Mesenchymal stem cell (in vitro differentiated cells and primary cell): ENCODE results near the gene PATL1. TPM values are rescaled to one million over a fixed set of nuclear protein-coding genes. Genes with fewer than 3 reads are reported as not detected.

Experiments used
- DNase-seq: peaks from one replicate; pipeline ENCODE4 v3.0.0-alpha.2; 2013
- H2AFZ ChIP-seq: one replicate; pipeline ENCODE4 v1.6.1; 2013; ENCODE audit warnings: low read depth, mild to moderate bottlenecking, control low read depth, inconsistent platforms, low read length, moderate library complexity
- H2AK5ac ChIP-seq: 2 replicates; pipeline ENCODE4 v1.6.1; 2013; ENCODE audit warnings: low read length, moderate library complexity, mild to moderate bottlenecking, inconsistent platforms; ENCODE audit not compliant: severe bottlenecking
- H2BK120ac ChIP-seq: one replicate; pipeline ENCODE4 v1.6.1; 2013; ENCODE audit warnings: low read depth, mild to moderate bottlenecking, inconsistent platforms, low read length, moderate library complexity
- H2BK12ac ChIP-seq, 2 experiments: one replicate each; pipeline ENCODE4 v1.6.1; 2013; ENCODE audit warnings: inconsistent platforms in 2 of 2, low read length in 2 of 2, mild to moderate bottlenecking in 2 of 2, moderate library complexity in 2 of 2, control low read depth in 1 of 2
- H2BK15ac ChIP-seq: one replicate; pipeline ENCODE4 v1.6.1; 2013; ENCODE audit warnings: mild to moderate bottlenecking, low read depth, inconsistent platforms; ENCODE audit not compliant: poor library complexity, severe bottlenecking
- H2BK5ac ChIP-seq: 2 replicates; pipeline ENCODE4 v1.6.1; 2013; ENCODE audit warnings: low read depth, mild to moderate bottlenecking, low read length, control low read depth, inconsistent platforms; ENCODE audit not compliant: poor library complexity, severe bottlenecking
- H3K14ac ChIP-seq, 2 experiments: one replicate each; pipeline ENCODE4 v1.6.1; 2013; ENCODE audit warnings: inconsistent platforms in 2 of 2, low read length in 2 of 2, control low read depth in 1 of 2, mild to moderate bottlenecking in 1 of 2, moderate library complexity in 1 of 2
- H3K18ac ChIP-seq, 2 experiments: one replicate each; pipeline ENCODE4 v1.6.1; 2013; ENCODE audit warnings: inconsistent platforms in 2 of 2, low read length in 2 of 2, control low read depth in 1 of 2, low read depth in 1 of 2, mild to moderate bottlenecking in 1 of 2
- H3K23ac ChIP-seq, 2 experiments: one replicate each; pipeline ENCODE4 v1.6.1; 2013; ENCODE audit warnings: inconsistent platforms in 2 of 2, low read length in 2 of 2, mild to moderate bottlenecking in 2 of 2, moderate library complexity in 2 of 2, control low read depth in 1 of 2
- H3K27ac ChIP-seq: 2 replicates; pipeline ENCODE4 v1.5.1; 2013; ENCODE audit warnings: mild to moderate bottlenecking, moderate library complexity, low read length, control low read depth, inconsistent platforms; ENCODE audit not compliant: poor library complexity, severe bottlenecking
- H3K27me3 ChIP-seq, 2 experiments: 2 replicates each; pipeline versions ENCODE4 v1.6.1 to v1.7.0; 2013; ENCODE audit warnings: low read length in 2 of 2, mild to moderate bottlenecking in 2 of 2, moderate library complexity in 2 of 2, control low read depth in 1 of 2, inconsistent platforms in 1 of 2; ENCODE audit not compliant: control insufficient read depth in 1 of 2, insufficient read depth in 1 of 2
- H3K36me3 ChIP-seq, 2 experiments: 2 replicates each; pipeline versions ENCODE4 v1.6.1 to v1.7.0; 2013; ENCODE audit warnings: low read length in 2 of 2, control low read depth in 1 of 2, inconsistent platforms in 1 of 2, low read depth in 1 of 2, mild to moderate bottlenecking in 1 of 2; ENCODE audit not compliant: insufficient read depth in 2 of 2, control insufficient read depth in 1 of 2
- H3K4ac ChIP-seq, 2 experiments: one replicate each; pipeline ENCODE4 v1.6.1; 2013; ENCODE audit warnings: inconsistent platforms in 2 of 2, low read length in 2 of 2, mild to moderate bottlenecking in 2 of 2, moderate library complexity in 2 of 2, control low read depth in 1 of 2, low read depth in 1 of 2
- H3K4me1 ChIP-seq: 2 replicates; pipeline ENCODE4 v1.6.1; 2013; ENCODE audit warnings: low read depth, low read length, control low read depth; ENCODE audit not compliant: control insufficient read depth, insufficient read depth
- H3K4me2 ChIP-seq: 2 replicates; pipeline ENCODE4 v1.6.1; 2013; ENCODE audit warnings: low read length, mild to moderate bottlenecking, inconsistent platforms; ENCODE audit not compliant: poor library complexity, severe bottlenecking
- H3K4me3 ChIP-seq, 2 experiments: 2 replicates each; pipeline versions ENCODE4 v1.5.1 to v1.7.0; 2013; ENCODE audit warnings: low read length in 2 of 2, mild to moderate bottlenecking in 2 of 2, control low read depth in 1 of 2, low read depth in 1 of 2; ENCODE audit not compliant: insufficient read depth in 1 of 2
- H3K79me1 ChIP-seq: replicated peaks from 2 replicates; pipeline ENCODE4 v1.6.1; 2013; ENCODE audit warnings: mild to moderate bottlenecking, control low read depth, low read length, inconsistent platforms; ENCODE audit not compliant: poor library complexity, severe bottlenecking
- H3K9ac ChIP-seq: 2 replicates; pipeline ENCODE4 v1.7.0; 2013; ENCODE audit warnings: mild to moderate bottlenecking, low read length, moderate library complexity
- H3K9me3 ChIP-seq: 2 replicates; pipeline ENCODE4 v1.7.0; 2013; ENCODE audit warnings: mild to moderate bottlenecking, low read length; ENCODE audit not compliant: control insufficient read depth
- H4K8ac ChIP-seq: one replicate; pipeline ENCODE4 v1.6.1; 2013; ENCODE audit warnings: inconsistent platforms, mild to moderate bottlenecking, low read length, moderate library complexity
- H4K91ac ChIP-seq: one replicate; pipeline ENCODE4 v1.6.1; 2013; ENCODE audit warnings: mild to moderate bottlenecking, low read length, inconsistent platforms
- WGBS: methylation state at CpG from one replicate; pipeline ENCODE4 v1.1.7; 2013; ENCODE audit warnings: mixed read lengths; 5-methylcytosine and 5-hydroxymethylcytosine counted together
- small RNA-seq: library from polyadenylated mRNA; stranded (forward); fragments of <200 nt; extraction: miRNeasy Mini kit (QIAGEN cat#:217004); gene quantifications from one replicate; pipeline ENCODE3, GENCODE V24; 2013; ENCODE audit warnings: low read depth

The PATL1 gene

GRCh38 chr11:59600234-59600633 is 68.6 kb downstream of the PATL1 start:
- no peak for DNase-seq
- H2BK15ac ChIP-seq: no peak overlapping the region
- H3K4ac ChIP-seq: no peak overlapping the region
- no peak overlapping the region for H2BK120ac ChIP-seq
- H2AK5ac ChIP-seq: no peak overlapping the region
- no peak overlapping the region for H3K23ac ChIP-seq
- no peak overlapping the region for H4K8ac ChIP-seq
- H4K91ac ChIP-seq: no peak overlapping the region
- no peaks in the 10 kb centered on the region for H3K9me3 ChIP-seq
- H2AFZ ChIP-seq: no peak overlapping the region
- H2BK12ac ChIP-seq: no peak overlapping the region
- no peak overlapping the region for H2BK5ac ChIP-seq
- H3K9ac ChIP-seq: no peak overlapping the region
- H3K18ac ChIP-seq: no peak overlapping the region
- peaks cover 43% of the 10 kb centered on the region for H3K79me1 ChIP-seq
- WGBS: 100% methylated on average over 2 of the region's 2 CpGs
- H3K27me3 ChIP-seq: no peaks in the 10 kb centered on the region
- no peak overlapping the region for H3K27ac ChIP-seq
- no peak overlapping the region for H3K4me3 ChIP-seq
- no peak overlapping the region for H3K14ac ChIP-seq
- peaks cover 61 to 95% of the 10 kb centered on the region in 2 experiments for H3K36me3 ChIP-seq
- H3K4me2 ChIP-seq: no peak overlapping the region
- H3K4me1 ChIP-seq: no peaks in the 10 kb centered on the region

- Histone ChIP-seq H3K9ac (no peak overlapping the region), H2BK15ac (no peak overlapping the region), H3K14ac (no peak overlapping the region), H2AK5ac (no peak overlapping the region), H3K79me1 (peaks cover 41% of the 10 kb centered on the region), H3K36me3 (peaks cover 53 to 96% of the 10 kb centered on the region in 2 experiments), H3K27ac (no peak overlapping the region), H3K9me3 (no peaks in the 10 kb centered on the region), H2BK12ac (no peak overlapping the region), H4K8ac (no peak overlapping the region), H4K91ac (no peak overlapping the region), H3K4me1 (no peaks in the 10 kb centered on the region), H3K4me2 (no peak overlapping the region), H3K4ac (no peak overlapping the region), H3K18ac (no peak overlapping the region), H3K4me3 (no peak overlapping the region), H3K27me3 (no peaks in the 10 kb centered on the region), H2BK120ac (no peak overlapping the region), H2AFZ (no peak overlapping the region), H3K23ac (no peak overlapping the region), H2BK5ac (no peak overlapping the region)
- peak; percentile 8 for DNase-seq
- no CpG with 5 or more reads among the region's 1 CpG for WGBS
These were observed 69.9 kb downstream of the PATL1 start for GRCh38 chr11:59598961-59599360.

Small RNA genes lying within 50 kb of the gene (small RNA-seq; reads per million reads assigned to genes)
- gene MIR3162: not detected
